Brain microvascular endothelial cell (primary cell): ENCODE results near the gene LTBP1.
A peak's percentile ranks its signal among the peaks of the same experiment; 100 is the strongest.

Experiments used
- DNase-seq: peaks from one replicate; pipeline ENCODE4 v3.0.0-alpha.2; 2020
- H3K27ac ChIP-seq: fragments of 250-450 bp; sonication (Bioruptor Pico); 2 replicates; pipeline ENCODE4 v1.5.1; 2020; ENCODE audit warnings: mild to moderate bottlenecking, moderate library complexity
- H3K27me3 ChIP-seq: fragments of 250-450 bp; sonication (Bioruptor Pico); replicated peaks from 2 replicates; pipeline ENCODE4 v1.5.1; 2020; ENCODE audit warnings: mild to moderate bottlenecking
- H3K36me3 ChIP-seq: fragments of 250-450 bp; sonication (Bioruptor Pico); replicated peaks from 2 replicates; pipeline ENCODE4 v1.5.1; 2020; ENCODE audit warnings: mild to moderate bottlenecking
- H3K4me3 ChIP-seq: 2 replicates; pipeline ENCODE4 v1.5.1; 2011; ENCODE audit warnings: low read depth, mild to moderate bottlenecking, control low read depth, low read length, moderate library complexity
- in situ Hi-C: cut with HindIII; loops from 2 replicates; pipeline ENCODE4 v1.10.0; 2017; ENCODE audit warnings: low sequenced_read_pairs, low pct_ligation_motif_present
- TF ChIP-seq, protein P1 (sequence below): IDR thresholded peaks from 2 replicates; pipeline ENCODE4 v1.5.1; 2011; ENCODE audit warnings: low read depth, mild to moderate bottlenecking, moderate library complexity, low read length, control low read depth, inconsistent platforms; ENCODE audit errors: missing control alignments

Gene LTBP1

DNA sequence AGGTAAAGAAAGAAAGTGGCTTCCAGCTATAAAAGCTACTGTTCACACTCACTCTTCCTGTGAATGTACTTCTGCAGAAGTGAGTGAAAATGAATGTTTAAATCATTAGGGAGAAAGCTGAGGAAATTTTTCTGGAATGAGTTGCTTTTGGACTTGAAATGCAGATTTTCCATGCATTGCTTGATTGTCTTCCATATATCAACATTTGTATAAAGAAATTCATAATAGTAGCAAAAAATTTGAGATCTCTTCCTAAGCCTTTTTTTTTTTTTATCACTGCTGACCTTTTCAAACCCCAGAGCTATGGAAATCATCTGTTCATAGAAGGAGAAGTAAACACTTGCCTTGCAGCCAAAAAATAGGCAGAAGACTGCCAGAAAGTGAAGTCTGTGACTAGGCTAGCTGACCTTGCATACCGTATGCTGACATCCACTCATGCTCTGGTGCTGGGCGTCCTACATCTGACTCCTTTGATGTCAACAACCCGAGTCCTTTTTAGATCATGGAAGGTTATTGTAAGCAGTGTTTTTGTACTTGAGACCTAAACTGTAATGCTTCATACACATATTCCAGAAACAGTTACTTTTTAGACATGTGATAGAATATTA lies 375.2 kb downstream of the LTBP1 start:
- no peak overlapping the region for H3K4me3 ChIP-seq
- TF ChIP-seq, protein P1, sequence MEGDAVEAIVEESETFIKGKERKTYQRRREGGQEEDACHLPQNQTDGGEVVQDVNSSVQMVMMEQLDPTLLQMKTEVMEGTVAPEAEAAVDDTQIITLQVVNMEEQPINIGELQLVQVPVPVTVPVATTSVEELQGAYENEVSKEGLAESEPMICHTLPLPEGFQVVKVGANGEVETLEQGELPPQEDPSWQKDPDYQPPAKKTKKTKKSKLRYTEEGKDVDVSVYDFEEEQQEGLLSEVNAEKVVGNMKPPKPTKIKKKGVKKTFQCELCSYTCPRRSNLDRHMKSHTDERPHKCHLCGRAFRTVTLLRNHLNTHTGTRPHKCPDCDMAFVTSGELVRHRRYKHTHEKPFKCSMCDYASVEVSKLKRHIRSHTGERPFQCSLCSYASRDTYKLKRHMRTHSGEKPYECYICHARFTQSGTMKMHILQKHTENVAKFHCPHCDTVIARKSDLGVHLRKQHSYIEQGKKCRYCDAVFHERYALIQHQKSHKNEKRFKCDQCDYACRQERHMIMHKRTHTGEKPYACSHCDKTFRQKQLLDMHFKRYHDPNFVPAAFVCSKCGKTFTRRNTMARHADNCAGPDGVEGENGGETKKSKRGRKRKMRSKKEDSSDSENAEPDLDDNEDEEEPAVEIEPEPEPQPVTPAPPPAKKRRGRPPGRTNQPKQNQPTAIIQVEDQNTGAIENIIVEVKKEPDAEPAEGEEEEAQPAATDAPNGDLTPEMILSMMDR, result no peak

DNA sequence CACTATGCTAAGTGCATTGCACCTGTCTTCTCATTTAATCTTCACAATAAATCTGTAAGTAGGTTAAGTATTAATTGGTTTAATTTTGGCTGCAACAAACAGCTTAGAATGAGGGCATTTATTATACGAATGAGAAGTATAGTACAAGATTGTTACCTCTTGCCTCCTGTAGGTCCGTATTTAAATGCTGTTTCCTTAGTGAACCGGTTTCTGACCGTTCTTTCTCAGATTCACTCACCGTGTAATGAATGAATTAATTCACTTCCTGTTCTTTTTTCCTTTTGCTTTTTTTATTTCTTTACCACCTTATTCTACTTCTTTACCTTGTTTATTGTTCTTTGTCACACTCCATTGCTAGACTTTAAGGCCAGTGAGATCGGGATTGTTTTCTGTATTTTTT lies 375.9 kb downstream of the LTBP1 start:
- in situ Hi-C loops, result no loop called here
- TF ChIP-seq, protein P1, result no peak
- Histone ChIP-seq H3K4me3 (no peak overlapping the region), H3K27me3 (no peaks in the 10 kb centered on the region), H3K36me3 (peaks cover 34% of the 10 kb centered on the region), H3K27ac (no peak overlapping the region)
- DNase-seq, result no peak

More for the DNA sequence above, 375.2 kb downstream of the LTBP1 start:
- DNase-seq, result peak; percentile 40
- in situ Hi-C loops, result no loop called here
- peak overlapping the region; percentile 45 for H3K27ac ChIP-seq
- no peaks in the 10 kb centered on the region for H3K27me3 ChIP-seq
- peaks cover 39% of the 10 kb centered on the region for H3K36me3 ChIP-seq

DNA sequence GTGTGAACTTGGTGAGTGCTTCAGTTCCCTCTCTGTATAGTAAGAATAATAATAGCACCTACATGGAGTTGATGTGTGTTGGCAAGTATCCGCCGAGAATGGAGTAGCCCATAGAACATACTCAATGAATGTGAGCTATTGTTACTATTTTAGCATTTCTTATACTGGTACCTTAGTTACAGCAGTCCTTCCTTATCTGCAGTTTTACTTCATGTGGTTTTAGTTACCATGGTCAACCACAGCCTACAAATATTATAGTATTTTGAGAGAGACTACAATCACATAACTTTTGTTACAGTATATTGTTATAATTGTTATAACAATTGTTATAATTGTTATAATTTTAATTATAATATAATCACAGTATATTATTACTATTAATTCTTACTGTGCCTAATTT lies 377.2 kb downstream of the LTBP1 start:
- Histone ChIP-seq H3K36me3 (peaks cover 31% of the 10 kb centered on the region), H3K27ac (no peak overlapping the region), H3K4me3 (no peak overlapping the region), H3K27me3 (no peaks in the 10 kb centered on the region)
- DNase-seq, result no peak
- in situ Hi-C loops, result no loop called here
- TF ChIP-seq, protein P1, result no peak

DNA sequence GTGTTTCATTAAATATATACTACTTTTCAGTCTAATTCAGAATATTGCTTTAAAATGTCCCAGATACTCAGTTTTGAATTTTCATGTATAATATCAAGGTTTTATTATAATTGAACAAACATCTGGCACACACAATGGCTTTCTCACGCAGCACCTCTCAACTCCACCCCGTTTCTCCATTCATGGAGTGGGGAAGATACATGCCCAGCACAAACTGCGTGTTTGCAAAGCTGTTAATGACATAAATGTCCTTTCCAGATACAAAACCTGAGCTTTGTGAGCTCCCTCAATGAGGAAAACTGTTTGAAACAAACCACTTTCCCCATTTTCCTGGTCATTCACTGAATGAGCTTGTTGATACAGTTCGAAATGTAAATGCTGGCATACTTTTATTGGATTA lies 379.3 kb downstream of the LTBP1 start:
- H3K27me3 ChIP-seq, result no peaks in the 10 kb centered on the region
- no peak for DNase-seq
- in situ Hi-C loops, result no loop called here
- H3K27ac ChIP-seq, result no peak overlapping the region
- peaks cover 22% of the 10 kb centered on the region for H3K36me3 ChIP-seq
- TF ChIP-seq, protein P1, result no peak
- H3K4me3 ChIP-seq, result no peak overlapping the region

DNA sequence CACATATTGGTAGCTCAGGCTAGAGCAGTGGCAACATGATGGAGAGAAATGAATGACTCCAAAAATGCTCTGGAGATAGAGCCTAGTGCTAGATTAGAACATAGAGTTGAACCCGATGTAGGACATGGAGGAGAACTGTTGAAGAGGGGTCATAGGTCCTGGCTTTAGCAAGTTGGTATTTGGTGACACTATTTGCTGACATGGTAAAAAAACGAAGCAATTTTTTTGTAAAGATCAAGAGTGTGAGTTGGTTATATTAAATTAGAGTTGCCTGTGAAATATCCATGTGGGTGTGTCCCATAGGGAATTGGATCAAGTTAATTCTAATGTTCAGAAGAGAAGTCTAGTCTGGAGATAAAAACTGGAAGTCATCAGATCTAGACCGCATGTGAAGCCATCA lies 386.7 kb downstream of the LTBP1 start:
- TF ChIP-seq, protein P1, result no peak
- Histone ChIP-seq H3K4me3 (no peak overlapping the region), H3K36me3 (peaks cover 16% of the 10 kb centered on the region), H3K27ac (no peak overlapping the region), H3K27me3 (no peaks in the 10 kb centered on the region)
- in situ Hi-C loops, result no loop called here
- no peak for DNase-seq

DNA sequence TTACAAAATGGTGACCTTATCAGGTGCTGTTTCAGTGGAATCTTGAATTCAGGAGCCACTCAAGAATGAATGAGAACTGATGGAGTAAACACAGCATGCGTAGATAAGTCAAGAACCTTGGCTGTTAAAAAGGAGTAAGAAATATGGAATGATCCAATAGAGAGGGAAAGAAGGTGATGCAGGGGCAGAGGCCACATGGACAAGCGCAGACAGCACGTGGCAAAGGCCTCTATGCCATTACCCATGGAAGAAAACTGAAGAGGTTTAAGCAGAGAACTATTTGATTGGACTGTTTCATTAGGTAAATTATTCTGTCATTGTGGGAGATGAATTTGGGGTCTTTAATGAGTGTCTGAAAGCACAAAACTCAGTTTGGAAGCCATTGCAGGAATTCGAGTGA lies 387.3 kb downstream of the LTBP1 start:
- H3K4me3 ChIP-seq, result no peak overlapping the region
- TF ChIP-seq, protein P1, result no peak
- in situ Hi-C loops, result no loop called here

More for the DNA sequence above, 387.3 kb downstream of the LTBP1 start:
- no peak overlapping the region for H3K27ac ChIP-seq
- DNase-seq, result no peak
- peaks cover 16% of the 10 kb centered on the region for H3K36me3 ChIP-seq
- H3K27me3 ChIP-seq, result no peaks in the 10 kb centered on the region
